Heart left ventricle (tissue), 16 donors: Measurements from ENCODE around the gene PLCH1. TPM values are rescaled to one million over a fixed set of nuclear protein-coding genes. Genes with fewer than 3 reads are reported as not detected.
A peak's percentile ranks its signal among the peaks of the same experiment; 100 is the strongest.

Experiments used
- ATAC-seq, 4 donors: fragments of 200-7000 bp; cut with Tn5 transposase; one replicate each; pipeline ENCODE4 v1.9.1; 2020 to 2022; ENCODE audit warnings: moderate library complexity in 4 of 4, mild to moderate bottlenecking in 3 of 4, moderate number of reproducible peaks in 1 of 4
- DNase-seq, 5 donors: peaks; one replicate each; pipeline ENCODE4 v3.0.0-alpha.2; 2020
- H3K27ac ChIP-seq, 12 donors: fragments of 200-600 bp; sonication (generic) in 4 of 12; one replicate each; pipeline versions ENCODE4 v1.5.0 to v1.8.0; 2016 to 2022; ENCODE audit warnings: mild to moderate bottlenecking in 2 of 12
- H3K27me3 ChIP-seq, 9 donors: fragments of 200-600 bp; sonication (generic) in 2 of 9; one replicate each; pipeline versions ENCODE4 v1.5.1 to v1.8.0; 2016 to 2022; ENCODE audit warnings: mild to moderate bottlenecking in 3 of 9
- H3K36me3 ChIP-seq, 9 donors: fragments of 200-600 bp; sonication (generic) in 2 of 9; one replicate each; pipeline versions ENCODE4 v1.5.0 to v1.8.0; 2018 to 2022; ENCODE audit warnings: mild to moderate bottlenecking in 2 of 9
- H3K4me1 ChIP-seq, 12 donors: fragments of 200-600 bp; sonication (generic) in 4 of 12; one replicate each; pipeline versions ENCODE4 v1.5.0 to v1.8.0; 2016 to 2022; ENCODE audit warnings: mild to moderate bottlenecking in 3 of 12
- H3K4me3 ChIP-seq, 12 donors: fragments of 200-600 bp; sonication (generic) in 4 of 12; one replicate each; pipeline versions ENCODE4 v1.5.0 to v1.8.0; 2017 to 2022; ENCODE audit warnings: mild to moderate bottlenecking in 9 of 12, moderate library complexity in 4 of 12
- H3K9me3 ChIP-seq, 12 donors: fragments of 200-600 bp; sonication (generic) in 4 of 12; one replicate each; pipeline versions ENCODE4 v1.5.0 to v1.8.0; 2016 to 2022; ENCODE audit warnings: mild to moderate bottlenecking in 1 of 12
- POLR2A ChIP-seq, 2 donors: fragments of 450-650 bp; IDR thresholded peaks; one replicate each; pipeline ENCODE4 v1.6.1; 2017; ENCODE audit warnings: antibody characterized with exemption in 2 of 2, mild to moderate bottlenecking in 2 of 2, moderate library complexity in 2 of 2
- WGBS, 4 donors: extraction: QIAGEN DNeasy Blood & Tissue Kit in 2 of 4; methylation state at CpG; one replicate each; pipeline versions ENCODE4 v1.1.5 to v1.1.7; 2013 to 2018; 5-methylcytosine and 5-hydroxymethylcytosine counted together
- intact Hi-C, 10 donors: fragments of 100-400 bp; cut with DNase I; formaldehyde crosslinking; loops; one replicate each; pipeline versions ENCODE4 v1.11.1 to v1.14.2; 2022
- polyA plus RNA-seq, 2 donors: library from polyadenylated mRNA; stranded (reverse); fragments of 200-250 nt; gene quantifications; one replicate each; pipeline ENCODE4 v1.2.3, GENCODE V29; 2013
- total RNA-seq, 9 donors: library from RNA; depleted of rRNA in 2 of 9; stranded (reverse); fragments of >200 nt in 2 of 9; fragmentation: NEBNext Ultra II Directional in 3 of 9; extraction: Animal tissue kit (Norgen Biotek cat#: 25700) in 3 of 9; gene quantifications; one replicate each; pipeline versions ENCODE4 v1.1.0 to v1.2.4, GENCODE V29; 2016 to 2023
- TF ChIP-seq, protein P1 (sequence below), 12 donors: fragments of 200-600 bp; sonication (generic) in 4 of 12; IDR thresholded peaks; one replicate each; pipeline versions ENCODE4 v1.5.0 to v1.8.0; 2018 to 2022; ENCODE audit warnings: antibody characterized with exemption in 12 of 12, mild to moderate bottlenecking in 5 of 12
- donor health status: ischemic (EF 13 %, LVEDD 7.1; RV severe dilation, severe dysfunction).
- donor health status: healthy with polysubstance abuse.
- donor health status: DM: no; HTN: yes; CAD: no.
- donor health status: DM: no; HTN: no; CAD: no.
- donor health status: ischemic (EF 25% LVEDD 6.9; RV normal size, moderate dysfunction).
- donor health status: ischemic (EF 25% LVEDD 5.7; RV mildly dilated, moderate dysfunction).
- donor health status: healthy.
- donor health status: DM: yes; HTN: yes; CAD: no.
- donor health status: ischemic (EF 35%, LVEDD 5.7; RV mildly dilated, moderate dysfunction).
- donor health status: nonischemic (EF 11% LVEDD 7.7; RV severe dilation, severe dysfunction).
- donor health status: DM: yes; HTN: yes; CAD: no.
- donor health status: PGD.
- donor health status: ischemic (EF 29% LVEDD 5.4; RV normal size, mild dysfunction).
- donor health status: nonischemic (EF 23%, LVEDD 6.1; RV moderate dilation, normal function).

The PLCH1 gene
- total and polyA plus RNA-seq, 11 donors, result 0.07 to 2.7 (median 0.23) TPM

DNA sequence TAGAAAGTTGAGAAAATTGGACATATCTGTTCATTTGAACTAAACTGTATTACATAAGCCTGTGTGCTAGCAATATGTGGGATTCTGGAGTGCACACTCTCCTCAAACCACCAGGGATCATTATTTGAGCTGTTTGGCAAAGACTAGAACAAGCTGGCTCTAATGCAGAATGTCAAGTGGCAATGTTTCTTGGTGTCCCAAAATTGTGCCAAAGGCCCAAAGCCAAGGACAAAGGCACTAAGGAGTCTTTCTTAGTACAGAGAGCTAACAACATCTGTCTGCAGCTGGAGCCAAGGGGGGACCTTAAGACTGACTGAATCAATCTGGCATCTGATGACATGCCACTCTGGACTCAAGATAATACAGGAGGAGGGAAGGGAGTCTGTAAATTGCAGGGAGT lies 374.7 kb downstream of the PLCH1 start:
- peaks cover 0 to 54% (median 20%) of the 10 kb centered on the region in 12 donors for H3K4me1 ChIP-seq
- TF ChIP-seq, protein P1, sequence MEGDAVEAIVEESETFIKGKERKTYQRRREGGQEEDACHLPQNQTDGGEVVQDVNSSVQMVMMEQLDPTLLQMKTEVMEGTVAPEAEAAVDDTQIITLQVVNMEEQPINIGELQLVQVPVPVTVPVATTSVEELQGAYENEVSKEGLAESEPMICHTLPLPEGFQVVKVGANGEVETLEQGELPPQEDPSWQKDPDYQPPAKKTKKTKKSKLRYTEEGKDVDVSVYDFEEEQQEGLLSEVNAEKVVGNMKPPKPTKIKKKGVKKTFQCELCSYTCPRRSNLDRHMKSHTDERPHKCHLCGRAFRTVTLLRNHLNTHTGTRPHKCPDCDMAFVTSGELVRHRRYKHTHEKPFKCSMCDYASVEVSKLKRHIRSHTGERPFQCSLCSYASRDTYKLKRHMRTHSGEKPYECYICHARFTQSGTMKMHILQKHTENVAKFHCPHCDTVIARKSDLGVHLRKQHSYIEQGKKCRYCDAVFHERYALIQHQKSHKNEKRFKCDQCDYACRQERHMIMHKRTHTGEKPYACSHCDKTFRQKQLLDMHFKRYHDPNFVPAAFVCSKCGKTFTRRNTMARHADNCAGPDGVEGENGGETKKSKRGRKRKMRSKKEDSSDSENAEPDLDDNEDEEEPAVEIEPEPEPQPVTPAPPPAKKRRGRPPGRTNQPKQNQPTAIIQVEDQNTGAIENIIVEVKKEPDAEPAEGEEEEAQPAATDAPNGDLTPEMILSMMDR (IDR thresholded peaks at IDR 0.05), result peak in 7 of 12 donors; percentile 5 to 35 (median 14)
- no peak for TF ChIP-seq POLR2A (IDR thresholded peaks at IDR 0.05)
- H3K27ac ChIP-seq, result peak overlapping the region in 8 of 12 donors; percentile 7 to 58 (median 42)

DNA sequence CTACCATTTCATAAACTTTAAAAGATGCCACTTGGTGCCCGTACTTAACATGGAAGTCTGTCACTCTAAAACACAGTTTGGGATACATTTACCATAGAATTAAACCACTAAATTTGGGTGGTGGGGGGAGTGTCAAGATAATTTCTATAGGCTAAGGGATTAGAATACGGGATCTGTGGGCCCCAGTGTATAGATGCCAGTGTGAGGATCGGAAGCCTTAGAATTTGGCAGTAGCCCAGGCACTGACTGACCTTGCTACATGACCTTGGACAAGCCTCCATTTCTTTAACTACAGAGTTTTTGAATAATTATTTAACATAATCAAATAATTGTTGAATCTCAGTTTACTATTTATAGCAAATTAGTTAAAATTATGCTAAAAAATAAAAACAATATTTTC lies 375.1 kb downstream of the PLCH1 start:
- H3K4me1 ChIP-seq, result peaks cover 0 to 54% (median 20%) of the 10 kb centered on the region in 12 donors
- H3K4me3 ChIP-seq, result no peak overlapping the region
- no peak for TF ChIP-seq POLR2A (IDR thresholded peaks at IDR 0.05)
- TF ChIP-seq, protein P1 (IDR thresholded peaks at IDR 0.05), result no peak
- ATAC-seq (no peak), DNase-seq (no peak)
- peaks cover 0 to 19% (median 5%) of the 10 kb centered on the region in 12 donors for H3K9me3 ChIP-seq
- 44 to 61% (median 49%) methylated on average over 3 of the region's 3 CpGs for WGBS, 4 donors
- peak overlapping the region in 5 of 12 donors; percentile 8 to 73 (median 49) for H3K27ac ChIP-seq
- no peaks in the 10 kb centered on the region for H3K27me3 ChIP-seq
- intact Hi-C loops, result loop anchor here in 1 of 10 donors (5.0 kb wide), 1 partner anchor 503 kb away; the partner anchor contains the start of gene GMPS
- no peaks in the 10 kb centered on the region for H3K36me3 ChIP-seq

More for the DNA sequence above, 374.7 kb downstream of the PLCH1 start:
- H3K4me3 ChIP-seq, result no peak overlapping the region
- DNase-seq, result peak in 4 of 5 donors; percentile 57 to 85 (median 70)
- peak; percentile 92 to 97 (median 96) for ATAC-seq
- intact Hi-C loops, result no loop called here
- no peaks in the 10 kb centered on the region for H3K27me3 ChIP-seq
- H3K9me3 ChIP-seq, result peaks cover 0 to 14% (median 2%) of the 10 kb centered on the region in 12 donors
- no peaks in the 10 kb centered on the region for H3K36me3 ChIP-seq

DNA sequence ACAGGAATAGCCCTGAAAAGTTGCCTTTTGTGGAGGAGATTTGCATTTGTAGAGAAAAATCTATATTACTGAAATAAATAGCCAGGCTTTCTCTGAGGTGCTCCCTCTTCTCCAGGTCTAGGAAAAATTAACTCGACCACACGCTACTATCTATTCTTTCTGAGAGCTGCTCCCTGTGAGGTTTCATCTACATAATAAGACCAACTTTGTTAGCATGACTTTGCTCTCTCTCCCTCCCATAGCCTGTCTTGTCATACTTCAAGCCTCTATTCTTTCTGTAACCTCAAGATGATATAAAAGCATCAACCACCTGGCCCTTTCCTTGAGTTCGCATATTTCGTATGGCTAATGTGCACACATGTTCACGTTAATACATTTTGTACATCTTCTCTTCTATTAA lies 375.6 kb downstream of the PLCH1 start:
- Histone ChIP-seq H3K9me3 (peaks cover 0 to 23% (median 6%) of the 10 kb centered on the region in 12 donors), H3K36me3 (no peaks in the 10 kb centered on the region), H3K4me3 (no peak overlapping the region), H3K27me3 (no peaks in the 10 kb centered on the region), H3K4me1 (peaks cover 0 to 54% (median 20%) of the 10 kb centered on the region in 12 donors), H3K27ac (peak overlapping the region in 5 of 12 donors; percentile 10 to 73 (median 54))
- TF ChIP-seq POLR2A (IDR thresholded peaks at IDR 0.05), result no peak
- TF ChIP-seq, protein P1 (IDR thresholded peaks at IDR 0.05), result no peak
- ATAC-seq (no peak), DNase-seq (no peak)
- WGBS, 4 donors, result 86 to 93% (median 88%) methylated on average over 5 of the region's 5 CpGs
- intact Hi-C loops, result loop anchor here in 1 of 10 donors (5.0 kb wide), 1 partner anchor 503 kb away; the partner anchor contains the start of gene GMPS

DNA sequence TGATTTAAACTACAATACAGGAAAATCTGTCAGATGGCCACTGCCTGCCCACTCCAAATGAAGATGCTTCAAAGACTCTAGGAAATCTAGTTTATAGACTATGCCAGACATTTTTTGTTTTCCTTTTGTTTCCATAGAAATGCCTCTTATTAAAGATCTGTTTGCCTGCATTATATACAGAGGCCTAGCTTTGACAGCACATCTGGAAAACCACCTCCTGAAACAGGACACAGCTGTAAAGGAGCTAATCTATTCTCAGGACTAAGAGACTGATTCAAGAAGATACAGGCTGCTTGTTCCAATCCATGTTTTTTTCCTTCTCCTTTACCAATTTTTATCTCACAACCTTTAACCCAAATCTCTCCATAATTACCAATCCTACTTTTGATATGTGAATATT lies 376.1 kb downstream of the PLCH1 start:
- intact Hi-C loops, result loop anchor here in 1 of 10 donors (5.0 kb wide), 1 partner anchor 504 kb away; the partner anchor contains the start of gene GMPS
- H3K36me3 ChIP-seq, result no peaks in the 10 kb centered on the region
- ATAC-seq (no peak), DNase-seq (no peak)
- H3K27ac ChIP-seq, result peak overlapping the region in 4 of 12 donors; percentile 42 to 73 (median 56)
- H3K4me1 ChIP-seq, result peaks cover 0 to 54% (median 20%) of the 10 kb centered on the region in 12 donors
- no peaks in the 10 kb centered on the region for H3K27me3 ChIP-seq
- TF ChIP-seq, protein P1 (IDR thresholded peaks at IDR 0.05), result no peak
- TF ChIP-seq POLR2A (IDR thresholded peaks at IDR 0.05), result no peak
- H3K9me3 ChIP-seq, result peaks cover 0 to 23% (median 6%) of the 10 kb centered on the region in 12 donors
- H3K4me3 ChIP-seq, result no peak overlapping the region
